Measurements from ENCODE around the gene CSTF2T. TPM values are rescaled to one million over a fixed set of nuclear protein-coding genes. Genes with fewer than 3 reads are reported as not detected.
A peak's percentile ranks its signal among the peaks of the same experiment; 100 is the strongest.
"Not testable (repeated sequence)": the region's sequence is repeated elsewhere in the genome, so short reads cannot be mapped to it uniquely, and the experiment has no call there.

The CSTF2T gene
- total RNA-seq, 4 donors from 2014 or later = 11.9 to 17.3 (median 16.2) TPM

DNA sequence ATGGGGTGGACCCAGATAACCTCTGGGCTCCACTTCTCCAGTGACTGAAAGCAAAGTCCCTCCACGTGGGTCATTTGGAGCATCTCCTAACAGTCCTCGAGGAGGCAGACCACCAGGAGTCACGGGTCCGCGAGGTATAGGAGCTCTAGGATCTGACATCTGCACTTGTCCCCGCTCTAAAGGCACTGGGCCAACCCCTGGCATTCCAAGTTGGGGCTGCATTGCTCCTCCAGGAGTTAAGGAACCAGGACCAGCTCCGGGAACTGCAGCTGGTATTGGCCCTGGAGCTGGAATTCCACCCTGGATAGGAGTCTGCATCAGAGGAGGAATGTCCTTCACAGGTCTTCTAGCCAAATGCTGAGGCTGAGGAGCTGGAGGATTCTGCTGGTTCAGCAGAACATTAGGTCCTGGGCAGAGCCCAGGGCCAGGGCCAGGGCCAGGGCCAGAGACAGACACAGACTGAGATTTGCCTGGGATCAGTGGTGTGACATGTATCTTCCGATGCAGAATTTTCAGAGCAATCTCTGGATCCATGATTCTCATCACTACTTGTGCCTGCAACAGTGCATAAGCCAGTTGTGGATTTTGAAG lies 827 bp downstream of the CSTF2T start:
- no peaks in the 10 kb centered on the region for H3K27me3 ChIP-seq
- peak overlapping the region; percentile 84 to 94 (median 87) for H3K27ac ChIP-seq
- no peaks in the 10 kb centered on the region for H3K9me3 ChIP-seq
- H3K36me3 ChIP-seq = no peaks in the 10 kb centered on the region
- H3K4me1 ChIP-seq = peaks cover 0 to 30% (median 11%) of the 10 kb centered on the region in 4 donors
- TF ChIP-seq, protein P1, sequence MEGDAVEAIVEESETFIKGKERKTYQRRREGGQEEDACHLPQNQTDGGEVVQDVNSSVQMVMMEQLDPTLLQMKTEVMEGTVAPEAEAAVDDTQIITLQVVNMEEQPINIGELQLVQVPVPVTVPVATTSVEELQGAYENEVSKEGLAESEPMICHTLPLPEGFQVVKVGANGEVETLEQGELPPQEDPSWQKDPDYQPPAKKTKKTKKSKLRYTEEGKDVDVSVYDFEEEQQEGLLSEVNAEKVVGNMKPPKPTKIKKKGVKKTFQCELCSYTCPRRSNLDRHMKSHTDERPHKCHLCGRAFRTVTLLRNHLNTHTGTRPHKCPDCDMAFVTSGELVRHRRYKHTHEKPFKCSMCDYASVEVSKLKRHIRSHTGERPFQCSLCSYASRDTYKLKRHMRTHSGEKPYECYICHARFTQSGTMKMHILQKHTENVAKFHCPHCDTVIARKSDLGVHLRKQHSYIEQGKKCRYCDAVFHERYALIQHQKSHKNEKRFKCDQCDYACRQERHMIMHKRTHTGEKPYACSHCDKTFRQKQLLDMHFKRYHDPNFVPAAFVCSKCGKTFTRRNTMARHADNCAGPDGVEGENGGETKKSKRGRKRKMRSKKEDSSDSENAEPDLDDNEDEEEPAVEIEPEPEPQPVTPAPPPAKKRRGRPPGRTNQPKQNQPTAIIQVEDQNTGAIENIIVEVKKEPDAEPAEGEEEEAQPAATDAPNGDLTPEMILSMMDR (IDR thresholded peaks at IDR 0.05) = no peak
- no peak for TF ChIP-seq POLR2A (IDR thresholded peaks at IDR 0.05)
- peak overlapping the region; percentile 50 to 91 (median 80) for H3K4me3 ChIP-seq
- DNase-seq = peak in 1 of 3 donors; percentile 48

DNA sequence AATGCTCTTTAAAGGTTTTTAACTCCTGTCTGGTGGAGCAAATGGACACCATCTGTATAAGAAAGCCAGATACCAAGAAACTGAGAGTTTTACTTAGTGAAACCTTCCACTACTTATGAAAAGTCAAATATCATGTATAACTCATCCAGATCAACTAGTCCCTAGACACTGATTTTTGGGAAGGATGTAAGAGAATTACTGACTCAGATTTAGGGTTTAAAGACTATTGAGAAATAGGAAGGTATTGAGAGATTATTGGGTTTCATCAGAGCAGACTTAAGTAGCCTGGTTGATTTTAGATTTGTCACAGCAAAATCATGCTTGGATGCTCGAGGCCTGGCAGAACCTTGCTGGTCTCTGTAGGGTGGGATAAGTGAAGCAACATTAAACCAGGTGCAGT lies 3.1 kb downstream of the CSTF2T start:
- Histone ChIP-seq H3K36me3 (no peaks in the 10 kb centered on the region), H3K27me3 (no peaks in the 10 kb centered on the region), H3K27ac (no peak overlapping the region), H3K4me3 (no peak overlapping the region), H3K9me3 (no peaks in the 10 kb centered on the region), H3K4me1 (peaks cover 0 to 30% (median 11%) of the 10 kb centered on the region in 4 donors)
- TF ChIP-seq, protein P1 (IDR thresholded peaks at IDR 0.05) = no peak
- no peak for TF ChIP-seq POLR2A (IDR thresholded peaks at IDR 0.05)
- no peak for DNase-seq

DNA sequence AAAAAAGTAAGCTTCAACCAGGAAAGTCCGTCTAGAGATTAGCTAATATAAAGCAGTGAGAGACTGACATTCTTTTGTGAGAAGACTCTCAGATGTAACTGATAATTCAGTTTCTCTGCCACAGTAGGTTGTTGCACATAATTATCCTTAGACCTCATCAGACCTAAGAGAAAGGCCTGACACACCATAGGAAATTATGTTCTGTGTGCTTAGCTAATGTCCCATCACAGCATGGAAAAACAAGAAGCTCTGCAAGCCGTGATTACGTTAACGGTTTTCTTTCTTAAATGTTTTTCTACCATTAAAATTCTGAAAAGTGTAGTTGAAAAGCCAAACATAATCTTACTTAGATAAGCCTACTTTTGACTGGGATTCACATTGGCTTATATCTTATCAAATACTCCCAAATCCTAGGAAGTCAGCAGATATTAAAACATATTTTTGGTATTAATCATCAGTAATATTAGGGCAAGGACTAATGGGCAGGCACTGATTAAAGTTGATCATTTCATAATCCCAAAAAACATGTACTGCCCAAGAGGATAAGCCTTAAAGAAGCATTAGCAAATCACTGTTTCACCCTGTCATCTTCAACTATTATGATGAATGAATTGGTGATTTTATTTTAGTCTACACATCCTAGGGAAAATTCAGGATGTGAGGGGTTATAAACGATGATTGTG lies 5.2 kb downstream of the CSTF2T start:
- H3K36me3 ChIP-seq = no peaks in the 10 kb centered on the region
- no peaks in the 10 kb centered on the region for H3K27me3 ChIP-seq
- no peaks in the 10 kb centered on the region for H3K9me3 ChIP-seq
- DNase-seq = no peak
- TF ChIP-seq, protein P1 (IDR thresholded peaks at IDR 0.05) = no peak
- no peak for TF ChIP-seq POLR2A (IDR thresholded peaks at IDR 0.05)
- H3K4me3 ChIP-seq = no peak overlapping the region
- no peak overlapping the region for H3K27ac ChIP-seq
- peaks cover 0 to 30% (median 11%) of the 10 kb centered on the region in 4 donors for H3K4me1 ChIP-seq

DNA sequence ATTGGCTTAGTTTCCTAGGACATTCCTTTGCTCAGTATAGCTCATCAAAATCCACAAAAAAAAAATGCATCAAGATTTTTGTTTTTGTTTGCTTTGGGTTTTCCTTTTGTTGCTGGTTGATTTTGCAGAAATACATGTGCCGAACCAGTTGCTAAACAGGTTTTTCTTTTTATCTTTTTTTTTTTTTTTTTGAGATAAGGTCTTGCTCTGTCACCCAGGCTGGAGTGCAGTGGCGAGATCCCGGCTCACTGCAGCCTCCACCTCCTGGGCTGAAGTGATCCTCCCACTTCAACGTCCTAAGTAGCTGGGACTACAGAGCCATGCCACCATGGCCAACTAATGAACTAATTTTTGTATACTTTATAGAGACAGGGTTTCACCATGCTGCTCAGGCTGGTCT lies 8.3 kb downstream of the CSTF2T start:
- H3K9me3 ChIP-seq = no peaks in the 10 kb centered on the region
- no peak overlapping the region for H3K4me3 ChIP-seq
- H3K27me3 ChIP-seq = no peaks in the 10 kb centered on the region
- no peak for DNase-seq
- peaks cover 0 to 3% (median 0%) of the 10 kb centered on the region in 4 donors for H3K4me1 ChIP-seq
- H3K27ac ChIP-seq = no peak overlapping the region
- no peak for TF ChIP-seq POLR2A (IDR thresholded peaks at IDR 0.05)
- TF ChIP-seq, protein P1 (IDR thresholded peaks at IDR 0.05) = no peak
- no peaks in the 10 kb centered on the region for H3K36me3 ChIP-seq

DNA sequence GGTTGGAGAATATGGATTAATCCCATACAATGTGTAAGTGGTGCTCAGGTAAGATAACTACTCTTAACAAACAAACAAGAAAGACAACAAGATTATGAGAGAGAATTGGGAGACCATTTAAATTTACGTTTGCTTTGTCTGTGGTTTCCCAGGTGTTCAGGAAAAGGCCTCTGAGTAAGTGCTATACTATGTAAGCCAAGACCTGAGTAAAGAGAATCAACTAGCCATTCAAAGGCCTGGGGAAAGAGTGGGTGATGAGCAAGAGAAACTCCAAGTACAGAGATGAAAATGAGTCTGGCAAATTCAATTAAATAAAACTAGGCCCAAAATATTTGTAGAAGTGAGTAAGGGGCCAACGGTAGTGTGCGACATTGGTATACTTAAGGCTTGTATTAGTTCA lies 9.9 kb downstream of the CSTF2T start:
- no peaks in the 10 kb centered on the region for H3K4me1 ChIP-seq
- H3K4me3 ChIP-seq = no peak overlapping the region
- TF ChIP-seq POLR2A (IDR thresholded peaks at IDR 0.05) = no peak
- TF ChIP-seq, protein P1 (IDR thresholded peaks at IDR 0.05) = no peak
- H3K9me3 ChIP-seq = no peaks in the 10 kb centered on the region
- H3K27ac ChIP-seq = no peak overlapping the region
- H3K27me3 ChIP-seq = no peaks in the 10 kb centered on the region
- DNase-seq = no peak
- H3K36me3 ChIP-seq = no peaks in the 10 kb centered on the region

DNA sequence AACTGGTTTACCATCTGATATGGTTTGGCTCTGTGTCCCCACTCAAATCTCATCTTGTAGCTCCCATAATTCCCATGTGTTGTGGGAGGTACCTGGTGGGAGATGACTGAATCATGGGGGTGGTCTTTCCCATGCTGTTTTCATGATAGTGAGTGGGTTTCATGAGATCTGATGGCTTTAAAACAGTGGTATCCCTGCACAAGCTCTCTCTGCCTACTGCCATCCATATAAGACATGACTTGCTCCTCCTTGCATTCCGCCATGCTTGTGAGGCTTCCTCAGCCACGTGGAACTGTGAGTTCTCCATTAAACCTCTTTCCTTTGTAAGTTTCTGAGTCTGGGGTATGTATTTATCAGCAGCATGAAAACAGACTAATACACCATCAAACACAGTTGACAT lies 10.6 kb downstream of the CSTF2T start:
- H3K27ac ChIP-seq, H3K27me3 ChIP-seq, H3K36me3 ChIP-seq, H3K4me1 ChIP-seq, H3K9me3 ChIP-seq, H3K4me3 ChIP-seq, DNase-seq: not testable (repeated sequence)
